H9 (cell line): ENCODE data around the gene SCT. TPM values are rescaled to one million over a fixed set of nuclear protein-coding genes. Genes with fewer than 3 reads are reported as not detected.

Experiments used
- DNase-seq: peaks from one replicate; pipeline ENCODE4 v3.0.0-alpha.2; 2017
- H2AFZ ChIP-seq: one replicate; pipeline ENCODE4 v1.6.1; 2013; ENCODE audit warnings: mild to moderate bottlenecking, low read length, control low read depth, moderate library complexity
- H2AK5ac ChIP-seq: 2 replicates; pipeline ENCODE4 v1.6.1; 2013; ENCODE audit warnings: low read length, control low read depth, mixed read lengths; ENCODE audit not compliant: insufficient read length
- H2BK120ac ChIP-seq: one replicate; pipeline ENCODE4 v1.6.1; 2013; ENCODE audit warnings: low read depth, mild to moderate bottlenecking, low read length, control low read depth, inconsistent platforms; ENCODE audit not compliant: poor library complexity, severe bottlenecking
- H2BK12ac ChIP-seq: 2 replicates; pipeline ENCODE4 v1.6.1; 2013; ENCODE audit warnings: low read length, control low read depth, mixed read lengths, low read depth; ENCODE audit not compliant: insufficient read length
- H2BK15ac ChIP-seq: 2 replicates; pipeline ENCODE4 v1.6.1; 2013; ENCODE audit warnings: low read depth, low read length, control low read depth
- H2BK20ac ChIP-seq: one replicate; pipeline ENCODE4 v1.6.1; 2013; ENCODE audit warnings: low read depth, mild to moderate bottlenecking, low read length, control low read depth, inconsistent platforms; ENCODE audit not compliant: poor library complexity, severe bottlenecking
- H2BK5ac ChIP-seq: 2 replicates; pipeline ENCODE4 v1.6.1; 2013; ENCODE audit warnings: low read length, control low read depth, mixed read lengths; ENCODE audit not compliant: insufficient read length
- H3K14ac ChIP-seq: 2 replicates; pipeline ENCODE4 v1.6.1; 2013; ENCODE audit warnings: low read length, control low read depth; ENCODE audit not compliant: insufficient read depth
- H3K18ac ChIP-seq: 2 replicates; pipeline ENCODE4 v1.6.1; 2013; ENCODE audit warnings: low read depth, mild to moderate bottlenecking, mixed read lengths, low read length, control low read depth; ENCODE audit not compliant: insufficient read length
- H3K23ac ChIP-seq: 2 replicates; pipeline ENCODE4 v1.6.1; 2013; ENCODE audit warnings: low read length, control low read depth, mixed read lengths, low read depth; ENCODE audit not compliant: insufficient read length
- H3K23me2 ChIP-seq: 2 replicates; pipeline ENCODE4 v1.6.1; 2013; ENCODE audit warnings: low read depth, mild to moderate bottlenecking, mixed read lengths, low read length, control low read depth; ENCODE audit not compliant: insufficient read length, poor library complexity, severe bottlenecking
- H3K27ac ChIP-seq: 2 replicates; pipeline ENCODE4 v1.5.1; 2013; ENCODE audit warnings: low read length, control low read depth, mixed read lengths, low read depth; ENCODE audit not compliant: insufficient read length
- H3K27me3 ChIP-seq: 2 replicates; pipeline ENCODE4 v1.6.1; 2013; ENCODE audit warnings: low read length, control low read depth, inconsistent platforms; ENCODE audit not compliant: insufficient read depth
- H3K4ac ChIP-seq: 2 replicates; pipeline ENCODE4 v1.6.1; 2013; ENCODE audit warnings: low read depth, mild to moderate bottlenecking, control low read depth, inconsistent platforms, low read length, moderate library complexity
- H3K4me1 ChIP-seq: 2 replicates; pipeline ENCODE4 v1.6.1; 2013; ENCODE audit warnings: low read length, control low read depth, inconsistent platforms; ENCODE audit not compliant: insufficient read depth
- H3K4me2 ChIP-seq: 2 replicates; pipeline ENCODE4 v1.6.1; 2013; ENCODE audit warnings: low read length, control low read depth, mixed read lengths; ENCODE audit not compliant: insufficient read length, insufficient read depth
- H3K56ac ChIP-seq: 2 replicates; pipeline ENCODE4 v1.6.1; 2013; ENCODE audit warnings: low read depth, mild to moderate bottlenecking, mixed read lengths, low read length, control low read depth; ENCODE audit not compliant: insufficient read length
- H3K79me1 ChIP-seq: 2 replicates; pipeline ENCODE4 v1.6.1; 2013; ENCODE audit warnings: low read depth, mild to moderate bottlenecking, moderate library complexity, low read length, control low read depth, inconsistent platforms; ENCODE audit not compliant: insufficient read depth, poor library complexity, severe bottlenecking
- H3K79me2 ChIP-seq: 2 replicates; pipeline ENCODE4 v1.6.1; 2013; ENCODE audit warnings: low read length, control low read depth, inconsistent platforms; ENCODE audit not compliant: insufficient read depth
- H3K9ac ChIP-seq: 2 replicates; pipeline ENCODE4 v1.6.1; 2013; ENCODE audit warnings: low read length, control low read depth, mixed read lengths; ENCODE audit not compliant: insufficient read length; ENCODE audit errors: extremely low read depth
- H3K9me3 ChIP-seq: one replicate; pipeline ENCODE4 v1.6.1; 2013; ENCODE audit warnings: low read depth, low read length, inconsistent platforms; ENCODE audit not compliant: control insufficient read depth
- H3T11ph ChIP-seq: one replicate; pipeline ENCODE4 v1.6.1; 2013; ENCODE audit warnings: mild to moderate bottlenecking, low read length, control low read depth, inconsistent platforms
- H4K20me1 ChIP-seq: one replicate; pipeline ENCODE4 v1.6.1; 2013; ENCODE audit not compliant: control insufficient read depth, insufficient read length, insufficient read depth
- H4K5ac ChIP-seq: 2 replicates; pipeline ENCODE4 v1.6.1; 2013; ENCODE audit warnings: low read depth, mild to moderate bottlenecking, mixed read lengths, low read length, control low read depth; ENCODE audit not compliant: insufficient read length
- H4K8ac ChIP-seq: replicated peaks from 2 replicates; pipeline ENCODE4 v1.6.1; 2013; ENCODE audit warnings: low read length, control low read depth, mixed read lengths, low read depth; ENCODE audit not compliant: insufficient read length
- H4K91ac ChIP-seq: 2 replicates; pipeline ENCODE4 v1.6.1; 2013; ENCODE audit warnings: low read depth, mild to moderate bottlenecking, moderate library complexity, mixed read lengths, low read length, control low read depth; ENCODE audit not compliant: insufficient read length
- H3K27ac Mint-ChIP-seq, 3 experiments: 2 replicates in 2 of 3; 3 replicates in 1 of 3; pipeline ENCODE4 v1.8.0; 2020 to 2021; ENCODE audit warnings: mixed read lengths in 3 of 3, mild to moderate bottlenecking in 1 of 3, moderate library complexity in 1 of 3
- H3K27me3 Mint-ChIP-seq: 2 replicates; pipeline ENCODE4 v1.8.0; 2021; ENCODE audit warnings: low read depth, mild to moderate bottlenecking, moderate library complexity, mixed read lengths
- H3K36me3 Mint-ChIP-seq, 3 experiments: 2 replicates in 2 of 3; 3 replicates in 1 of 3; pipeline ENCODE4 v1.8.0; 2020 to 2021; ENCODE audit warnings: low read depth in 3 of 3, mixed read lengths in 3 of 3; ENCODE audit not compliant: insufficient read depth in 1 of 3
- H3K4me1 Mint-ChIP-seq, 2 experiments: 2 replicates each; pipeline ENCODE4 v1.8.0; 2020; ENCODE audit warnings: mixed read lengths in 2 of 2
- H3K4me3 Mint-ChIP-seq, 2 experiments: 2 replicates in 1 of 2; 3 replicates in 1 of 2; pipeline ENCODE4 v1.8.0; 2020 to 2021; ENCODE audit warnings: mild to moderate bottlenecking in 2 of 2, mixed read lengths in 2 of 2, moderate library complexity in 1 of 2
- H3K9me3 Mint-ChIP-seq, 2 experiments: 2 replicates in 1 of 2; 3 replicates in 1 of 2; pipeline ENCODE4 v1.8.0; 2020; ENCODE audit warnings: mild to moderate bottlenecking in 2 of 2, mixed read lengths in 2 of 2, moderate library complexity in 1 of 2
- CTCF ChIP-seq: fragments of 200-600 bp; sonication (generic); conservative IDR thresholded peaks from 3 replicates; pipeline ENCODE4 v1.8.0; 2021; ENCODE audit warnings: antibody characterized with exemption, mild to moderate bottlenecking
- WGBS: extraction: QIAGEN DNeasy Blood & Tissue Kit; methylation state at CpG from one replicate; pipeline ENCODE4 v1.1.7; 2013; ENCODE audit warnings: missing lambda C conversion rate, low lambda C conversion rate, mixed read lengths; ENCODE audit not compliant: insufficient read length; ENCODE audit errors: extremely low coverage; 5-methylcytosine and 5-hydroxymethylcytosine counted together
- total RNA-seq: library from RNA; stranded (reverse); gene quantifications from 2 replicates; pipeline ENCODE4 v1.2.1, GENCODE V29; 2021

The SCT gene
- total RNA-seq, 1 experiment from 2014 or later: 1.8 TPM

- no CpG with 5 or more reads among the region's 48 CpGs for WGBS
- Histone ChIP-seq H2BK12ac (no peak overlapping the region), H3T11ph (no peak overlapping the region), H2AFZ (no peak overlapping the region), H4K5ac (no peak overlapping the region), H4K8ac (no peak overlapping the region), H2AK5ac (no peak overlapping the region), H3K4ac (no peak overlapping the region), H3K23me2 (peaks cover 16% of the 10 kb centered on the region), H3K4me2 (peak overlapping the region; percentile 94), H3K18ac (peak overlapping the region; percentile 52), H3K9ac (peak overlapping the region; percentile 93), H4K20me1 (no peaks in the 10 kb centered on the region), H3K27ac (no peak overlapping the region), H3K23ac (peak overlapping the region; percentile 19), H3K4me1 (no peaks in the 10 kb centered on the region), H2BK5ac (no peak overlapping the region), H3K56ac (no peak overlapping the region), H3K14ac (peak overlapping the region; percentile 84), H3K79me2 (peaks cover 42% of the 10 kb centered on the region; the same call in 1 of the 2 replicates), H4K91ac (no peak overlapping the region), H2BK120ac (no peak overlapping the region), H3K27me3 (no peaks in the 10 kb centered on the region; the same call in 1 of the 2 replicates), H2BK20ac (no peak overlapping the region), H3K9me3 (no peaks in the 10 kb centered on the region), H2BK15ac (no peak overlapping the region), H3K79me1 (peaks cover 10% of the 10 kb centered on the region)
- DNase-seq: no peak
- Mint-ChIP-seq H3K4me1 (peaks cover 23 to 28% of the 10 kb centered on the region in 2 experiments), H3K4me3 (peak overlapping the region; percentile 86 to 91), H3K9me3 (no peaks in the 10 kb centered on the region), H3K36me3 (peaks cover 8 to 19% (median 11%) of the 10 kb centered on the region in 3 experiments; a peak in 6 of 7 replicates), H3K27ac (peak overlapping the region; percentile 66 to 81 (median 79); a peak in 5 of 7 replicates), H3K27me3 (peaks cover 14% of the 10 kb centered on the region)
- TF ChIP-seq CTCF: no peak
These were observed 50.0 kb downstream of the SCT start for GRCh38 chr11:576811-577610.

Other genes starting within 250 kb of the SCT start
- 41.7 and 43.8 TPM in 2 replicates for gene PKP3, start 233.0 kb downstream of the SCT start, total RNA-seq
- gene SIGIRR, start 212.2 kb downstream of the SCT start, total RNA-seq: 85.7 and 89.7 TPM in 2 replicates
- 12.3 and 13.1 TPM in 2 replicates for gene ANO9, start 185.2 kb downstream of the SCT start, total RNA-seq
- 53.4 and 55.3 TPM in 2 replicates for gene PTDSS2, start 176.9 kb downstream of the SCT start, total RNA-seq
- 60.0 and 67.0 TPM in 2 replicates for gene RNH1, start 119.9 kb downstream of the SCT start, total RNA-seq
- 61.8 and 66.0 TPM in 2 replicates for gene HRAS, start 91.6 kb downstream of the SCT start, total RNA-seq
- gene LRRC56, start 89.7 kb downstream of the SCT start, total RNA-seq: 3.1 and 3.4 TPM in 2 replicates
- gene LMNTD2, start 66.4 kb downstream of the SCT start, total RNA-seq: 4.2 and 4.7 TPM in 2 replicates
- 26.3 and 30.0 TPM in 2 replicates for gene RASSF7, start 66.2 kb downstream of the SCT start, total RNA-seq
- gene PHRF1, start 50.7 kb downstream of the SCT start, total RNA-seq: 48.9 and 50.6 TPM in 2 replicates
- gene IRF7, start 11.2 kb downstream of the SCT start, total RNA-seq: 9.7 and 9.8 TPM in 2 replicates
- 0.46 TPM in 1 of 2 replicates, not detected in the other for gene CDHR5, start 2.2 kb downstream of the SCT start, total RNA-seq
- gene DRD4, start 10.1 kb upstream of the SCT start, total RNA-seq: 6.2 and 6.8 TPM in 2 replicates
- gene DEAF1, start 68.0 kb upstream of the SCT start, total RNA-seq: 67.3 and 68.6 TPM in 2 replicates
- 15.3 and 23.6 TPM in 2 replicates for gene TMEM80, start 68.6 kb upstream of the SCT start, total RNA-seq
- 92.8 and 101 TPM in 2 replicates for gene EPS8L2, start 79.0 kb upstream of the SCT start, total RNA-seq
- gene TALDO1, start 120.3 kb upstream of the SCT start, total RNA-seq: 268 and 300 TPM in 2 replicates
- 51.5 and 60.0 TPM in 2 replicates for gene GATD1, start 150.3 kb upstream of the SCT start, total RNA-seq
- gene CEND1, start 162.9 kb upstream of the SCT start, total RNA-seq: 0.81 and 0.86 TPM in 2 replicates
- 51.9 and 54.6 TPM in 2 replicates for gene SLC25A22, start 171.1 kb upstream of the SCT start, total RNA-seq
- 25.3 and 26.6 TPM in 2 replicates for gene PIDD1, start 178.1 kb upstream of the SCT start, total RNA-seq
- 2,138 and 2,312 TPM in 2 replicates for gene RPLP2, start 182.8 kb upstream of the SCT start, total RNA-seq
- 62.3 and 67.3 TPM in 2 replicates for gene PNPLA2, start 191.7 kb upstream of the SCT start, total RNA-seq
- gene CRACR2B, start 200.7 kb upstream of the SCT start, total RNA-seq: 28.8 and 29.0 TPM in 2 replicates
- 138 and 142 TPM in 2 replicates for gene CD151, start 205.8 kb upstream of the SCT start, total RNA-seq
- gene POLR2L, start 215.3 kb upstream of the SCT start, total RNA-seq: 133 and 135 TPM in 2 replicates
- 63.9 and 64.6 TPM in 2 replicates for gene TSPAN4, start 215.7 kb upstream of the SCT start, total RNA-seq